LNCaP clone FGC (cell line): ENCODE measurements around the gene MAIP1.
"Not testable (repeated sequence)": the region's sequence is repeated elsewhere in the genome, so short reads cannot be mapped to it uniquely, and the experiment has no call there.

ENCODE experiments used
- DNase-seq: peaks from one replicate; pipeline ENCODE4 v3.0.0-alpha.2; 2011; ENCODE audit warnings: low read depth
- H3K4me3 ChIP-seq: 2 replicates; pipeline ENCODE4 v1.5.1; 2011; ENCODE audit warnings: mild to moderate bottlenecking, low read depth, low read length, control low read depth
- TF ChIP-seq, protein P1 (sequence below): IDR thresholded peaks from 2 replicates; pipeline ENCODE4 v1.5.1; 2012; ENCODE audit warnings: mild to moderate bottlenecking; ENCODE audit not compliant: control insufficient read depth, insufficient read depth; ENCODE audit errors: extremely low read depth

MAIP1 gene, protein sequence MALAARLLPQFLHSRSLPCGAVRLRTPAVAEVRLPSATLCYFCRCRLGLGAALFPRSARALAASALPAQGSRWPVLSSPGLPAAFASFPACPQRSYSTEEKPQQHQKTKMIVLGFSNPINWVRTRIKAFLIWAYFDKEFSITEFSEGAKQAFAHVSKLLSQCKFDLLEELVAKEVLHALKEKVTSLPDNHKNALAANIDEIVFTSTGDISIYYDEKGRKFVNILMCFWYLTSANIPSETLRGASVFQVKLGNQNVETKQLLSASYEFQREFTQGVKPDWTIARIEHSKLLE

DNA sequence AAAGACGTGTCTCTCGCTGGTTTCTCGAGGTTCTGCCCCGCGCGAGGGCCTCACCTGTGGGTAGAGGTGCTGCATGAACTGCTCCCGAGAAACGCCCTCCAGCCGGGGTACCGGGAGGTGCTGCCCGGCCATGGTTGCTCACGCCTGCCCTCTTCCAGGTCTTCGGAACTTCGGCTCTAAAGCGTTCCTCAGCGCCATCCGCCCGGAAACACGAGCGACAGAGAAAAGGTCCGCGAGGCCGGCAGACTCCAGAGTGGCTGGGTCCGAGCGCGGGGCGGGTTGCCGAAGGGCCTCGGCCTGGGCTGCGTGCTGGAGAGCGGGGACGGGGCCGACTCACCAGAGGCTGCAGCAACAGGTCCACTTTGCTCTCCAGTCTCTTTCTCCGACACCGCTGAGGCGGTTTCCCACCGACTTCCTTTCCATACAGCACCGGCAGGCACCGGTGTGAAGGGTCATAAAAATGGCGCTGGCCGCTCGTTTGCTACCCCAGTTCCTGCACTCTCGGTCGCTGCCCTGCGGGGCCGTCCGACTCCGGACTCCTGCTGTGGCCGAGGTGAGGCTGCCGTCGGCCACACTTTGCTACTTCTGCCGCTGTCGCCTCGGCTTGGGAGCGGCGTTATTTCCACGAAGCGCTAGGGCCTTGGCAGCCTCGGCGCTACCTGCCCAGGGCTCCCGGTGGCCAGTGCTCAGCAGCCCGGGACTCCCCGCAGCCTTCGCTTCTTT lies at the start of gene MAIP1, which contains the start of gene TYW5:
MAIP1 (plus strand) TSS at position 244 of the 723 bp plus-strand sequence; CDS start at position 461, 217 bp downstream.
TYW5 (minus strand) TSS at position 153 of the 723 bp plus-strand sequence; CDS start at position 132, 21 bp downstream.
- peak within 1 kb of the TSS; percentile 100 for H3K4me3 ChIP-seq
- TF ChIP-seq, protein P1, sequence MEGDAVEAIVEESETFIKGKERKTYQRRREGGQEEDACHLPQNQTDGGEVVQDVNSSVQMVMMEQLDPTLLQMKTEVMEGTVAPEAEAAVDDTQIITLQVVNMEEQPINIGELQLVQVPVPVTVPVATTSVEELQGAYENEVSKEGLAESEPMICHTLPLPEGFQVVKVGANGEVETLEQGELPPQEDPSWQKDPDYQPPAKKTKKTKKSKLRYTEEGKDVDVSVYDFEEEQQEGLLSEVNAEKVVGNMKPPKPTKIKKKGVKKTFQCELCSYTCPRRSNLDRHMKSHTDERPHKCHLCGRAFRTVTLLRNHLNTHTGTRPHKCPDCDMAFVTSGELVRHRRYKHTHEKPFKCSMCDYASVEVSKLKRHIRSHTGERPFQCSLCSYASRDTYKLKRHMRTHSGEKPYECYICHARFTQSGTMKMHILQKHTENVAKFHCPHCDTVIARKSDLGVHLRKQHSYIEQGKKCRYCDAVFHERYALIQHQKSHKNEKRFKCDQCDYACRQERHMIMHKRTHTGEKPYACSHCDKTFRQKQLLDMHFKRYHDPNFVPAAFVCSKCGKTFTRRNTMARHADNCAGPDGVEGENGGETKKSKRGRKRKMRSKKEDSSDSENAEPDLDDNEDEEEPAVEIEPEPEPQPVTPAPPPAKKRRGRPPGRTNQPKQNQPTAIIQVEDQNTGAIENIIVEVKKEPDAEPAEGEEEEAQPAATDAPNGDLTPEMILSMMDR: peak; percentile 29; the same call in 1 of the 2 replicates
- peak; percentile 64 for DNase-seq

DNA sequence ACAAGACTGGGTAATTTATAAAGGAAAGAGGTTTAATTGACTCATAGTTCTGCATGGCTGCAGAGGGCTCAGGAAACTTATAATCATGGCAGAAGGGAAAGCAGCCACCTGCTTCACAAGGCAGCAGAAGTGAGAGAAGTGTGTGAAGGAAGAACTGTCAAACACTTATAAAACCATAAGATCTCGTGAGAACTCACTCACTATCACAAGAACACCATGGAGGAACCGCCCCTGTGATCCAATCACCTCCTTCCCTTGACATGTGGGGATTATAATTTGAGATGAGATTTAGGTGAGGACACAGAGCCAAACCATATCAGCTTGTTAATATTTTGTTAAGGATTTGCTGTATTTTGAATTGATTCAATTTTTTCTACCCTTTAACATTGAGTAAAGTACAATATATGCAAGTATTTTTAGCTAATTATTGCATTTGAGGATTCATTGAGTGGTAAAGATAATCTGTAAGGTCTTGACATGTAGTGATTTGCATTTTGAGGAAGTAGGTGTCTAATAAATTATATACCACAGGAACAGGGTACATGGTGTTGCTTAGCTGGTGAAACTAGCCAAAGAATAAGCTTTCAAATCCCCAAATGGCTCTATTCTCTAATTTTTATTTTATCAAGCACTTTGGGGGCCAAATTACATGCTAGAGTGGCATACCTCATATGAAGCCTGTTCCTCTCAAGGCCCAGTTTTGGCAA lies 48.2 kb upstream of the MAIP1 start:
- no peak overlapping the region for H3K4me3 ChIP-seq
- DNase-seq: no peak
- TF ChIP-seq, protein P1: no peak

DNA sequence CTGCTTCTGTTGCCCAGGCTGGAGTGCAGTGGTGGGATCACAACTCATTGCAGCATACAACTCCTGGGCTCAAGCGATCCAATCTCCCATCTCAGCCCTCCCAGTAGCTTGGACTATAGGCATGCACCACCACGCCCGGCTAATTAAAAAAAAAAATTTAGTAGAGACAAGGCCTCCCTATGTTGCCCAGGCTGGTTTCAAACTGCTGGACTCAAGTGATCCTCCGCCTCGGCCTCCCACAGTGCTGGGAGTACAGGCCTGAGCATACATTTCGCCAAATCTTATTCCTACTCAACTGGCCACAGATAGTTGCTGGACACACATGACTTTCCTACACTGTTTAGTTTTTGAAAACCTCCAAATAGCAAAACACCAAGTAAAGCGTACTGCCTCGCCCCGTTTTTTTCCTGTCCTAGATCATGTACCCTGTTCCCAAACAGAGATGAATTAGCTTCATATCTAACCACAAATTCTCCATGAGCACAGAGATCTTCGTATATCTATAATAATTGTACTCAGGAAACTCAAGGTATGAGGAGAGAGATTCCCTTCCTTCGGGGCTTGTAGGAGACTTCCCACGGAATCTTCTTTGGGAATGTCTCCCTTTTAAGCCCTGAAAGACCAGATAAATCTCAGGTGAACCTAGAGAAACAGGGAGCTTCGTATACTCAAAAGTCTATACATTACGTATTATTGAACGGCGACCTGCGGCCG lies 44.9 kb upstream of the MAIP1 start:
- peak overlapping the region; percentile 68 for H3K4me3 ChIP-seq
- DNase-seq: no peak
- TF ChIP-seq, protein P1: no peak

DNA sequence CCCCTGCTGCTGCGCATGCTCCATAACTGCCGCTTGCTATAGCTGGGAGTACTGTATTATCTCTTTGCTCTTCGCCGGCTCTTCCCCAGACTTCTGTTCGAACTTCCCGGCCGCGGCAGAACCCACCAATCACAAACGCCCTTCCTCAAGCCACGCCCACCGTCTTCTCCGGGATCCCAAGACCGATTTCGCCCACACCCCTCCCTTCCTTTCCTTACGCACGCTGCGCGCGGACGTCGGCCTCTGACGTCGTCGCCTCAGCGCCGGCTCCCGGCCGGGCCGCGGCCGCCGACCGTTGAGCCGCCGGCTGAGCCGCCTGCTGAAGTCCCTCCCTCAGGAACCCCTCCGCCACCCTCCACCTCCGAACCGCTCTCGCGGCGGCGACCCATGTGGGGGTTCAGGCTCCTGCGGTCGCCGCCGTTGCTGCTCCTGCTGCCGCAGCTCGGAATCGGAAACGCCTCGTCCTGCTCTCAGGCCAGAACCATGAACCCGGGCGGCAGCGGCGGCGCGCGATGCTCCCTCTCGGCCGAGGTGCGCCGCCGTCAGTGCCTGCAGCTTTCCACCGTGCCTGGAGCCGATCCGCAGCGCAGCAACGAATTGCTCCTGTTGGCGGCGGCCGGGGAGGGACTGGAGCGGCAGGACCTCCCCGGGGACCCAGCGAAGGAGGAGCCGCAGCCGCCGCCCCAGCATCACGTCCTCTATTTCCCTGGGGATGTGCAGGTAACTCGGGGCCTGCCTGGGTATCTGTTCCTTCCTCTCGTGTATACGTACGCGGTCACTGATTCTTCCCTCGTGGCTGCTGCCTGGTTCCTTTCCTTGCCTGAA lies 44.1 kb upstream of the MAIP1 start, which contains the start of gene C2orf69:
C2orf69 (plus strand) TSS at position 242 of the 825 bp plus-strand sequence; CDS start at position 388, 146 bp downstream.
- DNase-seq: peak; percentile 95
- peak within 1 kb of the TSS; percentile 68 for H3K4me3 ChIP-seq
- TF ChIP-seq, protein P1: no peak

DNA sequence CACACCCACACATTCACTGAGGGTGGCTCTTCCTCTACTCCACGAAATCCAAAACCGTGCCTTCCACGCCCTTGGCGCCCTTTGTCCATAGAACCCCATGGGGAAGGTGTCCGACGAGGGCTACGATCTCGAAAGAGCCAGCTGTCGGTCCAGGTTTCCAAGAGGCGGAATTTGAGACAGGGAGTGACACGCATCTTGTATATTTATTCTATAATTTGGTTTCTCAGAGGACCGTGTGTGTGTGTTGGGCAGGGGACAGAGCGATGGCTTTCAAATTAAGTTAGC lies 43.6 kb upstream of the MAIP1 start:
- DNase-seq: no peak
- TF ChIP-seq, protein P1: no peak
- H3K4me3 ChIP-seq: peak overlapping the region; percentile 68

DNA sequence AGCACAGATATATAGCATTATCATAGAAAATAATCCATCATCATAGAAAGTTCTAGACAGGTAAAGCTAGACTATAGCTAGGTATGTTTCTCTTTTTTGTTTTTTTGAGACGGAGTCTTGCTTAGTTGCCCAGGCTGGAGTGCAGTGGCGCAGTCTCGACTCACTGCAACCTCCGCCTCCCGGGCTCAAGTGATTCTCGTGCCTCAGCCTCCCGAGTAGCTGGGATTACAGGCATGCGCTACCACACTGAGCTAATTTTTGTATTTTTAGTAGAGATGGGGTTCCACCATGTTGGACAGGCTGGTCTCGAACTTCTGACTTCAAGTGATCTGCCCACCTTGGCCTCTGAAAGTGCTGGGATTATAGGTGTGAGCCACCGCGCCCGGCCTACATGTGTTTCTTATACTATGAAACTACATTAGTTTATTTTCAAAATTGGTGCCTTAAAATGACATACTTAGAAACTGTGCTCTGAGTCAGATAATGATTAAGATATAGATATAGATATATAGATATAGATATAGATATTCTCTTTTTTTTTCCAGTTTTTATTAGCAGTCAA lies 42.7 kb upstream of the MAIP1 start:
- not testable (repeated sequence) for DNase-seq

More for the DNA sequence above, 42.7 kb upstream of the MAIP1 start:
- peak overlapping the region; percentile 68 for H3K4me3 ChIP-seq
